Endothelial cell of umbilical vein (primary cell): ENCODE measurements around the gene WDR27.

ENCODE experiments used
- CTCF ChIP-seq, 2 donors: IDR thresholded peaks; 1 replicate in 1 of 2; 2 replicates in 1 of 2; pipeline ENCODE4 v1.5.1; 2011; ENCODE audit warnings: low read length in 2 of 2, mild to moderate bottlenecking in 2 of 2, moderate library complexity in 2 of 2, control low read depth in 1 of 2, inconsistent platforms in 1 of 2, low read depth in 1 of 2; ENCODE audit not compliant: insufficient read depth in 1 of 2; ENCODE audit errors: extremely low read depth in 1 of 2
- EZH2 ChIP-seq: IDR thresholded peaks from 2 replicates; pipeline ENCODE4 v1.6.1; 2012; ENCODE audit warnings: borderline replicate concordance, low read depth, mild to moderate bottlenecking, moderate library complexity, low read length, inconsistent platforms; ENCODE audit not compliant: severe bottlenecking
- GATA2 ChIP-seq: IDR thresholded peaks from 2 replicates; pipeline ENCODE4 v1.7.0; 2011; ENCODE audit warnings: low read depth, mild to moderate bottlenecking, moderate library complexity, mixed read lengths, low read length; ENCODE audit not compliant: insufficient read length, insufficient read depth
- MYC ChIP-seq: IDR thresholded peaks from one replicate; pipeline ENCODE4 v1.6.1; 2011; ENCODE audit warnings: mild to moderate bottlenecking, low read depth, low read length
- POLR2A ChIP-seq: IDR thresholded peaks from 2 replicates; pipeline ENCODE4 v1.6.1; 2012; ENCODE audit warnings: low read depth, mild to moderate bottlenecking, control low read depth, low read length
- POLR2AphosphoS5 ChIP-seq: IDR thresholded peaks from 2 replicates; pipeline ENCODE4 v1.6.1; 2012; ENCODE audit warnings: low read depth, mild to moderate bottlenecking, control low read depth, low read length, moderate library complexity; ENCODE audit not compliant: insufficient read depth
- TF ChIP-seq, protein P1 (sequence below): IDR thresholded peaks from 2 replicates; pipeline ENCODE4 v1.6.1; 2011; ENCODE audit not compliant: insufficient read depth, insufficient read length

- TF ChIP-seq CTCF (IDR thresholded peaks at IDR 0.05; ENCODE audit: extremely low read depth in 1 of 2, insufficient read depth in 1 of 2, low read depth in 1 of 2, low read length in 2 of 2): no peak
- TF ChIP-seq POLR2AphosphoS5: no peak
- TF ChIP-seq POLR2A: no peak
- TF ChIP-seq, protein P1, sequence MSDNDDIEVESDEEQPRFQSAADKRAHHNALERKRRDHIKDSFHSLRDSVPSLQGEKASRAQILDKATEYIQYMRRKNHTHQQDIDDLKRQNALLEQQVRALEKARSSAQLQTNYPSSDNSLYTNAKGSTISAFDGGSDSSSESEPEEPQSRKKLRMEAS: peak; percentile 29
- no peak for TF ChIP-seq MYC
- TF ChIP-seq GATA2: peak; percentile 71
- no peak for TF ChIP-seq EZH2
Measured at GRCh38 chr6:169725125-169726048, 23.6 kb upstream of the WDR27 start.
